Testis (tissue), 2 donors: ENCODE data around the gene MAP3K19.

Experiments used
- POLR2A ChIP-seq: fragments of 450-650 bp; IDR thresholded peaks from one replicate; pipeline ENCODE4 v1.6.1; 2017; ENCODE audit warnings: antibody characterized with exemption, mild to moderate bottlenecking, moderate library complexity
- TF ChIP-seq, protein P1 (sequence below), 3 experiments: fragments of 450-650 bp in 2 of 3; fragments of 200-600 bp in 1 of 3; sonication (generic) in 1 of 3; IDR thresholded peaks; one replicate each; pipeline ENCODE4 v1.5.1; 2016 to 2019; ENCODE audit warnings: antibody characterized with exemption in 3 of 3, mild to moderate bottlenecking in 2 of 3, moderate library complexity in 1 of 3

DNA sequence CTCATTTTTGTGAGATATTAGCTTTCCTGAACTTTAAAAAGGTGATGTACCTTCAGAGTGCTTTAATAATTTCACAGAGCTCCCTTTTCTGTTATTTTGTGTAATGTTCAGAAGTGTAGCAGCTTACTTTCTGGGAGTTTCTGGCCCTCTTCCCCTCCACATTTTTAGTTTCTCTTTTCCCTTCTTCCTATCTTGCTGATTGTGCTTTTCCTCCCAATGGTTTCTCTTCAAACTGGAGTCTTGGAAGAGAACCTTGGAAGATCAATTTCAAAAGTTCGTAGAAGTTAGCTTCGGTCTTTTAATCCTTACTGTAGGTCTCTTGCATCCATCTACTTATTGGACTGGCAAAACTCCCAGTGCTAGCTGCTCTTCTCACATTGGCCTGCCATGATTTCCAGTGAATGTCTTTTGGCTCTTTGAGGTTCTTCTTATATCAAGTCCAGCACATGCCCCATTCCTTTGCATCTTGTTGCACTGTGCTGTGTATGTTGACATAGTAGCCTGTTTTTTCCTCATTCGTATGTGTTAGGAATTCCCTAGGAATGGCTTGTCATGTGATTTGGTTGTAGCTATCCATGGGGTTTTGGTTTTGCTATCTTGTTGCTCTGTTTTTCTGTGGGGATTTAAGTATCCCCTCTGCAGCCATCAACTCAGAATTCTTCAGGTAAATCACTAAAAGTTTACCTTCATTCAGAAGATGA lies 120.9 kb downstream of the MAP3K19 start:
- TF ChIP-seq, protein P1, sequence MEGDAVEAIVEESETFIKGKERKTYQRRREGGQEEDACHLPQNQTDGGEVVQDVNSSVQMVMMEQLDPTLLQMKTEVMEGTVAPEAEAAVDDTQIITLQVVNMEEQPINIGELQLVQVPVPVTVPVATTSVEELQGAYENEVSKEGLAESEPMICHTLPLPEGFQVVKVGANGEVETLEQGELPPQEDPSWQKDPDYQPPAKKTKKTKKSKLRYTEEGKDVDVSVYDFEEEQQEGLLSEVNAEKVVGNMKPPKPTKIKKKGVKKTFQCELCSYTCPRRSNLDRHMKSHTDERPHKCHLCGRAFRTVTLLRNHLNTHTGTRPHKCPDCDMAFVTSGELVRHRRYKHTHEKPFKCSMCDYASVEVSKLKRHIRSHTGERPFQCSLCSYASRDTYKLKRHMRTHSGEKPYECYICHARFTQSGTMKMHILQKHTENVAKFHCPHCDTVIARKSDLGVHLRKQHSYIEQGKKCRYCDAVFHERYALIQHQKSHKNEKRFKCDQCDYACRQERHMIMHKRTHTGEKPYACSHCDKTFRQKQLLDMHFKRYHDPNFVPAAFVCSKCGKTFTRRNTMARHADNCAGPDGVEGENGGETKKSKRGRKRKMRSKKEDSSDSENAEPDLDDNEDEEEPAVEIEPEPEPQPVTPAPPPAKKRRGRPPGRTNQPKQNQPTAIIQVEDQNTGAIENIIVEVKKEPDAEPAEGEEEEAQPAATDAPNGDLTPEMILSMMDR (IDR thresholded peaks at IDR 0.05) = no peak
- TF ChIP-seq POLR2A = no peak
